HG02642 (cell line): ENCODE measurements around the gene FAF2.
A peak's percentile ranks its signal among the peaks of the same experiment; 100 is the strongest.
"Not testable (repeated sequence)": the region's sequence is repeated elsewhere in the genome, so short reads cannot be mapped to it uniquely, and the experiment has no call there.

Experiments used
- ATAC-seq: cut with Tn5 transposase; IDR thresholded peaks from one replicate; pipeline ENCODE4 v1.9.1; 2021; ENCODE audit warnings: mild to moderate bottlenecking; ENCODE audit not compliant: unreplicated experiment, poor library complexity

FAF2 gene

GRCh38 chr5:176415952-176416924 is 31.9 kb upstream of the FAF2 start, which contains the start of gene CLTB:
CLTB (minus strand) TSS chr5:176416539; CDS start chr5:176416363, 176 bp downstream.
- ATAC-seq: peak; percentile 94

GRCh38 chr5:176416965-176417364 is 31.2 kb upstream of the FAF2 start:
- ATAC-seq: no peak

- ATAC-seq: no peak
These were observed 29.9 kb upstream of the FAF2 start for GRCh38 chr5:176418251-176418650.

DNA sequence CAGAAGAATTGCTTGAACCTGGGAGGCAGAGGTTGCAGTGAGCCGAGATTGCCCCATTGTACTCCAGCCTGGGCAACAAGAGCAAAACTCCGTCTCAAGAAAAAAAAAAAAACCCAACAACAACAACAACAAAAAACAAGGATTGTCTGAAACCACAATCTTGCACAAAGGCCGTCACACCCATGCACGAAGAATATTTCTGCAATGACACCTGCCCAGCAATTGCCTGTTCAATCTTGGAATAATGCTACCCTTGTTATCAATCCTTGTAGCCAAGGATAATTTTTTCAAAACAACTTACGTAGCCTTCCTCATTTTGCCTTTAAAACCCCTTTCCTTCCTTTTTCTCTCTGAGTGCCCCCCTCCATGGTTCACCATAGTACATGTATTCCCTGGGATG is 28.1 kb upstream of the FAF2 start:
- no peak for ATAC-seq

- ATAC-seq: no peak
These were observed 27.1 kb upstream of the FAF2 start for GRCh38 chr5:176420972-176421544.

GRCh38 chr5:176424181-176424580 is 24.0 kb upstream of the FAF2 start:
- ATAC-seq: no peak

GRCh38 chr5:176425138-176425537 is 23.0 kb upstream of the FAF2 start:
- no peak for ATAC-seq

GRCh38 chr5:176425791-176426190 is 22.4 kb upstream of the FAF2 start:
- ATAC-seq: no peak

DNA sequence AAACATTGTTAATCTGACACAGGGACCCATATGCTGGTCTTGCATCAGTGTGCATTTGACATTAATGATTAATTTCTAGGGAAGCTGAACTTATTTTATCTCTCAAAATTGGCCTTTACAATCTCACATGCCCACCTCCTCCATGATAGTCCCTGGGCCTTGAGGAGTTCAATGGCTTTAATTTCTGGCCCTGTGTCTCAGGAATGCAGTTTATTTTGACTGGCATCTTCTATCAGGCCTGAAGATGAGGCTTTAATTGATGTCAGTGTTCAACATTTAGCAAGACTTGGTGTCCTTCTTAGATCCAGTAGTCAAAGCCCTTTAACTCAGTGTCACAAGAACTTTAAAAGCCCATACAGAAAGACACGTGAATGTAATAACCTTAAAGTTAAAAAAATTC is 21.3 kb upstream of the FAF2 start:
- ATAC-seq: no peak

GRCh38 chr5:176427971-176428370 is 20.2 kb upstream of the FAF2 start:
- no peak for ATAC-seq

DNA sequence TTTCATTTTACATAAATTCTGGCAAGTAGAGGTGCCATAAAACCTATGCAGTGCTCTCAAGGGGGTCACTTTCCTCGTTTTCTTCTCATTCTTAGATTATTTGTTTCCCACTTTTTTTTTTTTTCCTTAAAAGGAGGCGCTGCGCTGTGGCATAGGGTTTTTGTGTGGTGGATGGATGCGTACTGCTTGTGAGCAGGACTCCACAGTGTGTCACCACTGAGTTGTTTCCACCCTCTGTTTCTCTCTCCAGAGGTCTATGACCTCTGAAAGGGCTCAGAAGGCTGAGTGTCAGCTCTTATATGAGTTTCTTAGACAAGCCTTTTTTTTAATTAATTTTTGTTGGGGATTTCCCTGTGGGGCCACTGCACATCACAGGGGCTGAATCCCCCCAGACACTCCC is 18.2 kb upstream of the FAF2 start:
- ATAC-seq: no peak

GRCh38 chr5:176432707-176433106 is 15.5 kb upstream of the FAF2 start:
- ATAC-seq: no peak

GRCh38 chr5:176436656-176437055 is 11.5 kb upstream of the FAF2 start:
- ATAC-seq: no peak

DNA sequence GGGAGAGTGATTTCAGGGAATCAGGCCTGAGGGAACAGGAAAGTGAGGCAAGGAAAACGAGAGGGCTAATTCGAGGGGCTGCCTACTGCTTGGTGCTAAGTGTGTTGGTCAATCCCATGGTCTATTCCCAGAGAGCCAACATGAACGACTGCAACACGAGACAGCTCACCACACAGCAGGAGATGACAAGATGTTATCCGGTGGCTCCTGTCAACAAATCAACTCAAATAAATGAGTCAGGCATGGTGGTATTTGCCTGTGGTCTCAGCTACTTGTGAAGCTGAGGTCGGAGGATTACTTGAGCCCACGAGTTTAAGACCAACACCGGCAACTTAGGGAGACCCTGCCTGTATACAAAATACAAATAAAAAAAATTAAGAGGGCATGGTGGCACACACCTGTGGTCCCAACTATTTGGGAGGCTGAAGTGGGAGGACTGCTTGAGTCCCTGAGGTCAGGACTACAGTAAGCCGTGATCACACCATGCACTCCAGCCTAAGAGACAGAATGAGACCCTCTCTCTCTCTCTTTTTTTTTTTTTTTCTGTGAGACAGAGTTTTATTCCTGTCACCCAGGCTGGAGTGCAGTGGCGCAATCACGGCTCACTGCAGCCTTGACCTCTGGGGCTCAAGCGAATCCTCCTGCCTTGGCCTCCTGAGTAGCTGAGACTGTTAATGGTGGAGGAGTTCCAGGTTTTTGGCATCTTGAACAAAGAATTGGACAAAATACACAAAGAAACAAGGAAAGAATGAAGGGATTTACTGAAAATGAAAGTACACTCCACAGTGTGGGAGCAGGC is 9.0 kb upstream of the FAF2 start:
- no peak for ATAC-seq

- ATAC-seq: no peak
These were observed 7.1 kb upstream of the FAF2 start for GRCh38 chr5:176440927-176441706.

GRCh38 chr5:176441921-176442323 is 6.3 kb upstream of the FAF2 start:
- ATAC-seq: no peak

DNA sequence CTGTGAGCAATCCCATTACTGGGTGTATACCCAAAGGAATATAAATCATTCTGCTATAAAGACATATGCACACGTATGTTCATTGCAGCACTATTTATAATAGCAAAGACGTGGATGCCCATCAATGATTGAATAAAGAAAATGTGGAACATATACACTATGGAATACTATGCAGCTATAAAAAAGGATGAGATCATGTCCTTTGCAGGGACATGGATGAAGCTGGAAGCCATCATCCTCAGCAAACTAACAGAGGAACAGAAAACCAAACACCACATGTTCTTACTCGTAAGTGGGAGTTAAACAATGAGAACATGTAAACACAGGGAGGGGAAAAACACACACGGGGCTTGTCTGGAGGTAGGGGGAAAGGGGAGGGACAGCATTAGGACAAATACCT is 5.3 kb upstream of the FAF2 start:
- ATAC-seq: not testable (repeated sequence)

- ATAC-seq: no peak
These were observed 3.4 kb upstream of the FAF2 start for GRCh38 chr5:176444742-176445141.

GRCh38 chr5:176446028-176446665 is 2.0 kb upstream of the FAF2 start:
- no peak for ATAC-seq
